Ectodermal cell (in vitro differentiated cells): ENCODE data around the gene SMOC2.
"Not testable (repeated sequence)": the region's sequence is repeated elsewhere in the genome, so short reads cannot be mapped to it uniquely, and the experiment has no call there.

Experiments used
- H3K27ac ChIP-seq: 2 replicates; pipeline ENCODE4 v1.7.0; 2013; ENCODE audit warnings: mild to moderate bottlenecking, low read depth, low read length; ENCODE audit not compliant: insufficient read depth, poor library complexity, severe bottlenecking
- H3K27me3 ChIP-seq: 2 replicates; pipeline ENCODE4 v1.7.0; 2013; ENCODE audit warnings: mild to moderate bottlenecking, low read length; ENCODE audit not compliant: insufficient read depth, control insufficient read depth, poor library complexity, severe bottlenecking
- H3K36me3 ChIP-seq: one replicate; pipeline ENCODE4 v1.7.0; 2013; ENCODE audit warnings: low read length; ENCODE audit not compliant: control insufficient read depth, insufficient read depth
- H3K4me1 ChIP-seq: one replicate; pipeline ENCODE4 v1.7.0; 2013; ENCODE audit warnings: low read length; ENCODE audit not compliant: control insufficient read depth, insufficient read depth
- H3K4me3 ChIP-seq: 2 replicates; pipeline ENCODE4 v1.7.0; 2013; ENCODE audit warnings: low read depth, low read length, control low read depth; ENCODE audit not compliant: insufficient read depth
- H3K9me3 ChIP-seq: 2 replicates; pipeline ENCODE4 v1.7.0; 2013; ENCODE audit warnings: mild to moderate bottlenecking, low read length, moderate library complexity; ENCODE audit not compliant: control insufficient read depth
- WGBS, 2 experiments: methylation state at CpG; one replicate each; pipeline ENCODE4 v1.1.7; 2013; ENCODE audit warnings: missing lambda C conversion rate in 2 of 2; 5-methylcytosine and 5-hydroxymethylcytosine counted together

The SMOC2 gene

DNA sequence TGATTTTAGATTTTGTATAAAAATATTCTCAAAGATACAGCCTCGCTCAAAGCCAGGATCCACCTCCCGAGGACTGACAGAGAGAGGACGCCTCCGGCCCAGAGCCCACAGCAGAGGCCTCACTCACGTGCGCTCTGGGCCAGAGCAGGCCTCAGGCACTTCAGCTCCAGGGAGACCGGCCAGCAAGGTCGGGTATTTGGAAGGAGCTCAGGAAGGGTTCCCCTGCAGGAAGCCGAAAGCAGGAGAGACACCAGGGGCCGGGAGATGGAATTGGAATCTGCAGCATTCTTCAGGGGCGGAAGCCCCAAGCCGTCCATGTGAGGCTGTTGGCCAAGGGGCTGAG, 251.9 kb downstream of the SMOC2 start:
- not testable (repeated sequence) for H3K36me3 ChIP-seq, H3K27me3 ChIP-seq, H3K9me3 ChIP-seq, H3K4me1 ChIP-seq, H3K4me3 ChIP-seq, H3K27ac ChIP-seq
- WGBS, 2 experiments = no CpG with 5 or more reads among the region's 12 CpGs

DNA sequence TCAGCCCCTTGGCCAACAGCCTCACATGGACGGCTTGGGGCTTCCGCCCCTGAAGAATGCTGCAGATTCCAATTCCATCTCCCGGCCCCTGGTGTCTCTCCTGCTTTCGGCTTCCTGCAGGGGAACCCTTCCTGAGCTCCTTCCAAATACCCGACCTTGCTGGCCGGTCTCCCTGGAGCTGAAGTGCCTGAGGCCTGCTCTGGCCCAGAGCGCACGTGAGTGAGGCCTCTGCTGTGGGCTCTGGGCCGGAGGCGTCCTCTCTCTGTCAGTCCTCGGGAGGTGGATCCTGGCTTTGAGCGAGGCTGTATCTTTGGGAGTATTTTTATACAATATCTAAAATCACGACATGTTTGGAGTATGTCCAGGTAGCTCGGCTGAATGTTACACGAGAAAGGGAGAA, 253.8 kb downstream of the SMOC2 start:
- H3K4me1 ChIP-seq, H3K4me3 ChIP-seq, H3K36me3 ChIP-seq, H3K27ac ChIP-seq, H3K9me3 ChIP-seq, H3K27me3 ChIP-seq: not testable (repeated sequence)
- 70 to 77% methylated on average over 4 to 5 of the region's 15 CpGs for WGBS, 2 experiments

DNA sequence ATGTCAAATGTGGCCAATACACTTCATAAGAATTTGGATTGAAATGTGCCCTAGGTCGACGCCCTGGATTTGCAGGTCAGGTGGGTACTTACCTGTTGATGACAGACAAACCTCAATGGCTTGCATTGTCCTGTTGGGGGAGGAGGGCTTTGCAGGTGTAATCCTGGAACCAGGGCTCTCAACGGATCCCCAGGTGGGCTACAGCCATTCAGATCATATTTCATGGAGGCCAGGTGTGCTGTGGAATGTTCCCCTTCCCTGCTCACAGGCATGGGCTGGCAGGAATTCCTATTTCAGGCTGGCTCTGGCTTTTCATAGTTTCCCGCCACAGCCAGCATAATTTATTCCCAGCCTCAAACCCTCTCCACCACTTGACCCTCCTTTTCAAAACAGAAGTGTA, 254.7 kb downstream of the SMOC2 start:
- no peaks in the 10 kb centered on the region for H3K27me3 ChIP-seq
- H3K4me3 ChIP-seq = no peak overlapping the region
- peaks cover 2% of the 10 kb centered on the region for H3K4me1 ChIP-seq
- H3K36me3 ChIP-seq = no peaks in the 10 kb centered on the region
- 72 to 74% methylated on average over 4 of the region's 4 CpGs for WGBS, 2 experiments
- no peaks in the 10 kb centered on the region for H3K9me3 ChIP-seq
- no peak overlapping the region for H3K27ac ChIP-seq

DNA sequence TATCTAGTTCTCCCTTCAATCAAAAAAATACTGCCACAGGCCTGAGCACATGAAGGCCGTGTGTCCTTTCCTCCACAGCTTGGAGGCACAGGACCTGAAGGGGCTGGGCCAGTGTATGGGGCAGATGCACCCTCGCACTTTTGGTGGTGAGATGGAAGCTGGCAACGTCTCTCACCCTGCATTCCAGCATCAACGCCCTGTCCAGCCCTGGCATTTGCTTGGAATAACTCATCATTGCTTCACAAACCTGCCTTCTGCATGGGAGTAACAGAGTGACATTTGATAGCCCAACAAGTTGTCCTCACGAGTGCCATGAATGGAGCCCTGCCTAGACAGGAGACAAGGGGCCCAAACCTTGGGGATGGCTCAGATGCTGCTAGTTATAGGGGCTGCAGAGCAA, 257.9 kb downstream of the SMOC2 start:
- H3K9me3 ChIP-seq = no peaks in the 10 kb centered on the region
- WGBS, 2 experiments = 92 to 97% methylated on average over 5 of the region's 5 CpGs
- H3K4me3 ChIP-seq = no peak overlapping the region
- no peaks in the 10 kb centered on the region for H3K4me1 ChIP-seq
- no peak overlapping the region for H3K27ac ChIP-seq
- H3K27me3 ChIP-seq = no peaks in the 10 kb centered on the region
- H3K36me3 ChIP-seq = no peaks in the 10 kb centered on the region

DNA sequence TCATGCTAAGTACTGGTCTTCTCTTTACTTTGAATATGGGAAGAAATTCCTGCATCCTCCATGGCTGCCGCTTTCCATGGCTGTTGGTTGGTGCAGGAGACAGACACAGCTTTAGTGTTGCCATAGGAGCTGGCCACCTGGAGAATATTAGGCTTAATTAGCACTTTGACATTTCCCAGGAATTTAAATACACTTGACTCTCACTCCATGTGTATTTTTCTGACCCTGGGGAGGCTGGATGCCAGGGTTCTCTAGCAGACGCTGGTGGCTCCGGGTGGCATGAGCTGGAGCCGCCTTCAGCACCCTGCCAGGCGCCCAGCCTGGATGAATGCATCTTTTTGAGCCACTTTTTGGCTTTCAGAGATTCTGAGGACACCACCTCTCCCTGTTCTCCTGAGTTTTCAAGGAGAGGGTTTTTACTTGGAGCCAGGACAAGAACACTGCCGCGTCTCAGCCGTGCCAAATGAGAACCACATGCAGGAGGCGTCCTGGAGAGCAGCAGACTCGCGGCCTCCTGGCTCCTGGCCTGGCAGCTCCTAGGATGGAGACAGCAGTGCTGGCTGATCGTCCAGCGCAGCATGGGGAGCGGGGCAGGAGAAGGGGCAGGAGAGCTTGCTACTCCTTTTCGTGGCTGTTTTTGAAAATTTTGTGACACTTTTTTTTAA, 258.8 kb downstream of the SMOC2 start:
- Histone ChIP-seq H3K9me3 (no peaks in the 10 kb centered on the region), H3K4me1 (no peaks in the 10 kb centered on the region), H3K27ac (no peak overlapping the region), H3K27me3 (no peaks in the 10 kb centered on the region), H3K4me3 (no peak overlapping the region), H3K36me3 (no peaks in the 10 kb centered on the region)
- WGBS, 2 experiments = 90 to 94% methylated on average over 14 to 15 of the region's 15 CpGs

DNA sequence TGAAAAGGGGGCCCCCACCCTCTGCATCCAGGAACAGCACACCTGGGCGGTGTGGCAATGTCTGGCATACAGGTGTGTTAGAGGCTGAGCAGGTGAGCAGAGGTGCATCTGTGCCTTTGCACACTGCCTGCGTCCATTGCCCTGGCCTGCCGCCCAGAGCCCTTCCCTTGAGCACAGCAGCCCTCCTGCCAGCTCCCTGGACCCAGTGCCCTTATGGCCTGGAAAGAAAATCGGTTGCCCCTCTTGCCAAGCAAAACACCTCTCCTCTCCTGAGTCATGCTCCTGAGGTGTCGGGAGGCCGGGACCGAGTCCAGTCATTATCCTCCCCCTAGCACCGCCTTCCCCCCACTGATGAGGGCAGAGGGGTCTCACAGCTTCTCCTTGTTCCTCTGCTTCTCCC, 259.9 kb downstream of the SMOC2 start:
- Histone ChIP-seq H3K9me3 (no peaks in the 10 kb centered on the region), H3K4me1 (no peaks in the 10 kb centered on the region), H3K27me3 (no peaks in the 10 kb centered on the region), H3K36me3 (no peaks in the 10 kb centered on the region), H3K4me3 (no peak overlapping the region), H3K27ac (no peak overlapping the region)
- 95 to 96% methylated on average over 8 of the region's 8 CpGs for WGBS, 2 experiments

DNA sequence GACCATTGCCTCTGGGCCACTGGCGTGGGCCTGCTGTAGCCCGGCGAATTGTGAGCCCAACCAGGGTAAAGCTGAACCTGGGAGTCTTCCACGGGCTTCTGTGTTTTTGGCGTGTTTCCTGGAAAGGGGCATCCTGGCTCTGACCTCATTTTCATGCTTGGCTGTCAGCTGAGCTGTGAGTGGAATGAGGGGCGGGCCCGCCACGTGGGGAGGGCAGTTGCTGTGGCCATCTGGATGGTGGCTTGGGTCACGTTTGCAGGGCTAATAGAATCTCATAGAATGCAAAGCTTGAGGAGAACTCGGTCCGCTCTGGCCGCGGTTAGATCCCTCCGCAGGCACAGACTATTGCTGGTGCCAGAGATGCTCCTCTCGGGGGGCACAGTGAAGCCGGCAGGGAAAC, 263.0 kb downstream of the SMOC2 start:
- no peak overlapping the region for H3K27ac ChIP-seq
- no peak overlapping the region for H3K4me3 ChIP-seq
- no peaks in the 10 kb centered on the region for H3K27me3 ChIP-seq
- no peaks in the 10 kb centered on the region for H3K9me3 ChIP-seq
- WGBS, 2 experiments = 92 to 95% methylated on average over 16 of the region's 16 CpGs
- no peaks in the 10 kb centered on the region for H3K36me3 ChIP-seq
- no peaks in the 10 kb centered on the region for H3K4me1 ChIP-seq

DNA sequence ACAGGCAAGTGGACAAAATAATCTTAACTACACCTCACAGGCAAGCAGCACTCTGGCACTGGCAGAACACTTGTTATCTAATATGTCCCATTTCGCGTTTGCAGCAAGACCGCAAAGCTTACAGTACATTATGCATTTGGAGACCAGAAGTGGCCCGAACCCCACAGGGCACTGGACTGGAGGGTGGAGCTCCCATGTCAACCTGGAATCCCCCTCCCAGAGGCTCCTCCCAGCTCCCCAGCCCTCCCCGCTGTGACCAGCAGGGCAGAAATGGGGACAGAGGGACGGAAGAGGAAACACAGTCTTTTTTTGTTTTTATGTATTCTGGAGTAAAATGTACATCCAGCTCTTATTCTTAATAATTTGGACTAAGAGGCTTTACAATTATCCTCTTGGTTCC, 263.7 kb downstream of the SMOC2 start:
- Histone ChIP-seq H3K27me3 (no peaks in the 10 kb centered on the region), H3K9me3 (no peaks in the 10 kb centered on the region), H3K36me3 (no peaks in the 10 kb centered on the region), H3K4me1 (no peaks in the 10 kb centered on the region), H3K27ac (no peak overlapping the region), H3K4me3 (no peak overlapping the region)
- WGBS, 2 experiments = 81 to 92% methylated on average over 5 to 6 of the region's 6 CpGs

DNA sequence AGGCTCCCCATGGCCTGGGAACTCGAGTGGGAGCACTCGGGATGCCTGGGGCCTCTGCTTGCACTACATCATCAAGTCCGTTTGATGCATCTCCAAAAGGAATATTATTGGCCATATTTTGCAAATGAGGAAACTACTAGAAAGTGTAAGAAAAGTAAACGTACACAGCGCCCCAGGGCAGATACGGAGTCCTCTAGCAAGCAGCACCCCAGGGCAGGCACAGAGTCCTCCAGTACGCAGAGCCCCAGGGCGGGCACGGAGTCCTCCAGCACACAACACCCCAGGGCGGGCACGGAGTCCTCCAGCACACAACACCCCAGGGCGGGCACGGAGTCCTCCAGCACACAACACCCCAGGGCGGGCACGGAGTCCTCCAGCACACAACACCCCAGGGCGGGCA, 264.3 kb downstream of the SMOC2 start:
- not testable (repeated sequence) for H3K27ac ChIP-seq, H3K27me3 ChIP-seq, H3K9me3 ChIP-seq, H3K4me1 ChIP-seq, H3K4me3 ChIP-seq, H3K36me3 ChIP-seq
- 90 to 97% methylated on average over 9 to 10 of the region's 16 CpGs for WGBS, 2 experiments

DNA sequence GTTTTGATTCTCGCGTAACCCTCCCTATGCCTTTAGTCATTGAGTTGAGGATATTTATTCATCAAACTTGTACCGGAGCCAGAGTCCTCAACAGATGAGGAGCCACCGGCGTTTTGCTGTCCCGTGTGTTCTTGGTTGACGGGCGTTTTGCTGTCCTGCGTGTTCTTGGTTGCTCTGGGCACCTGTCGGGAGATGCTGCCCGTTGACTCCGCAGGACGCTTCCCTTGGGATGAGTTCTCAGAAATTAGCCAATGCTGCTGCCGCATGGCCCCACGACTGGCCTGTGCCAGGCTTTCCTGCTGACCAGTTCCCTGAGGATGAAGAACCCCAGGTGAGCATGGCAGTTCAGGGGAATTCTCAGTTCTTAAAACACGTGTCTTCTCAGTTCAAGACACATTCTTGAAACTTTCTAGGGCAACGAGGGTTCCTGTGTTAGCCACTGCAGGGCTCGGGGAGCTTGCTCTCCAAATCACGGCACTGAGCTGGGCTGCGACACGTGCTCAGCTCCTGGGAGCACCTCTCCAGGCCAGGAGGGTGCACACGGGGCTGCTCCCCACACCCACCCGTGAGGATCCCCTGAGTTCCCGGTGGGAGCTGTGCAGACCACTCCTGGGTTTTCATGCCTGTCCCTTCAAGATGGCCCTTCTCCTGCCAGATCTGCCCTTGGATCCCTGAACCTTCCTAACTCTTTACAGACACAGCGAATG, 265.6 kb downstream of the SMOC2 start:
- Histone ChIP-seq H3K36me3 (no peaks in the 10 kb centered on the region), H3K27ac (no peak overlapping the region), H3K27me3 (no peaks in the 10 kb centered on the region), H3K4me1 (no peaks in the 10 kb centered on the region), H3K9me3 (no peaks in the 10 kb centered on the region), H3K4me3 (no peak overlapping the region)
- WGBS, 2 experiments = 94 to 95% methylated on average over 25 of the region's 25 CpGs
